K562 (cell line): Measurements from ENCODE around the gene RAB3GAP1. TPM values are rescaled to one million over a fixed set of nuclear protein-coding genes. Genes with fewer than 3 reads are reported as not detected.
"Not testable (repeated sequence)": the region's sequence is repeated elsewhere in the genome, so short reads cannot be mapped to it uniquely, and the experiment has no call there.

Experiments
- ATAC-seq: fragments of 200-7000 bp; cut with Tn5 transposase; 3 replicates; pipeline ENCODE4 v1.9.1; 2020; ENCODE audit warnings: moderate library complexity
- BruUV-seq: library from RNA; stranded (reverse); fragments of 400-500 nt; replicated peaks from 2 replicates; lab custom pipeline; 2021; lab: Mats Ljungman, UMichigan
- CTCF ChIA-PET: fragments of 300-600 bp; formaldehyde crosslinking; extraction: SDS; loops from one replicate; lab custom pipeline; 2021; ENCODE audit warnings: low intra/inter-chr PET ratio; lab: Yijun Ruan, JAX
- POLR2A ChIA-PET: fragments of 300-600, 350-650 bp; sonication (Branson Sonifier 250); formaldehyde crosslinking; extraction: SDS; loops from one replicate; lab custom pipeline; 2021; ENCODE audit warnings: antibody characterized with exemption, inconsistent platforms; lab: Yijun Ruan, JAX
- DNase-seq, 4 experiments: peaks; one replicate each; pipeline versions ENCODE4 v3.0.0 to v3.0.0-alpha.2; 2011 to 2018; ENCODE audit warnings: low spot score in 3 of 4, mixed read lengths in 3 of 4; ENCODE audit errors: extremely low read depth in 1 of 4
- FAIRE-seq: peaks from 2 replicates; lab custom pipeline; 2011; peaks lifted over from hg19 to GRCh38; lab: Jason Lieb, UNC
- H2AFZ ChIP-seq: 2 replicates; pipeline ENCODE4 v1.6.0; 2011; ENCODE audit warnings: low read depth, low read length, control low read depth, inconsistent platforms
- H3K27ac ChIP-seq: fragments of 200-600 bp; 3 replicates; pipeline ENCODE4 v1.8.0; 2011; ENCODE audit warnings: low read depth, mild to moderate bottlenecking, control low read depth, inconsistent platforms, low read length, moderate library complexity, mixed read lengths; ENCODE audit errors: extremely low read depth
- H3K27me3 ChIP-seq, 2 experiments: fragments of 300-600 bp in 1 of 2; 2 replicates in 1 of 2; 3 replicates in 1 of 2; pipeline versions ENCODE4 v1.6.0 to v1.8.0; 2011; ENCODE audit warnings: inconsistent platforms in 2 of 2, low read length in 2 of 2, mild to moderate bottlenecking in 1 of 2, mixed read lengths in 1 of 2, moderate library complexity in 1 of 2; ENCODE audit not compliant: control insufficient read depth in 2 of 2, insufficient read depth in 2 of 2
- H3K36me3 ChIP-seq: fragments of 300-600 bp; 3 replicates; pipeline ENCODE4 v1.8.0; 2011; ENCODE audit warnings: mild to moderate bottlenecking, low read length, inconsistent platforms; ENCODE audit not compliant: control insufficient read depth, insufficient read depth
- H3K4me1 ChIP-seq, 2 experiments: fragments of 200-600 bp in 1 of 2; replicated peaks in 1 of 2; 2 replicates in 1 of 2; 3 replicates in 1 of 2; pipeline versions ENCODE4 v1.5.1 to v1.8.0; 2011; ENCODE audit warnings: inconsistent platforms in 2 of 2, low read length in 2 of 2, mild to moderate bottlenecking in 1 of 2, mixed read lengths in 1 of 2, moderate library complexity in 1 of 2; ENCODE audit not compliant: control insufficient read depth in 2 of 2, insufficient read depth in 2 of 2
- H3K4me2 ChIP-seq: 2 replicates; pipeline ENCODE4 v1.6.1; 2011; ENCODE audit warnings: low read length, control low read depth, inconsistent platforms, mixed read lengths; ENCODE audit not compliant: insufficient read depth
- H3K4me3 ChIP-seq: fragments of 200-600 bp; sonication (generic), shearing (Covaris generic); 2 replicates; pipeline ENCODE4 v1.5.1; 2016; ENCODE audit warnings: control low read depth, inconsistent platforms
- H3K79me2 ChIP-seq: fragments of 200-600 bp; 3 replicates; pipeline ENCODE4 v1.8.0; 2011; ENCODE audit warnings: low read length, inconsistent platforms; ENCODE audit not compliant: control insufficient read depth, insufficient read depth
- H3K9ac ChIP-seq, 2 experiments: 2 replicates each; pipeline versions ENCODE4 v1.6.0 to v1.6.1; 2011; ENCODE audit warnings: low read depth in 2 of 2, low read length in 2 of 2, control low read depth in 1 of 2, inconsistent platforms in 1 of 2, mild to moderate bottlenecking in 1 of 2, mixed read lengths in 1 of 2; ENCODE audit not compliant: insufficient read depth in 1 of 2
- H3K9me1 ChIP-seq: one replicate; pipeline ENCODE4 v1.6.0; 2011; ENCODE audit warnings: inconsistent platforms, mild to moderate bottlenecking, low read length, moderate library complexity; ENCODE audit not compliant: control insufficient read depth, insufficient read depth
- H3K9me3 ChIP-seq: replicated peaks from 2 replicates; pipeline ENCODE4 v1.5.1; 2011; ENCODE audit warnings: low read depth, low read length, inconsistent platforms; ENCODE audit not compliant: control insufficient read depth, insufficient read depth
- H4K20me1 ChIP-seq: replicated peaks from 2 replicates; pipeline ENCODE4 v1.6.1; 2011; ENCODE audit warnings: low read length, inconsistent platforms, mixed read lengths; ENCODE audit not compliant: control insufficient read depth, insufficient read depth
- POLR2G ChIP-seq: fragments of 200-400 bp; formaldehyde crosslinking; IDR thresholded peaks from 2 replicates; pipeline ENCODE4 v1.6.1; 2017; ENCODE audit warnings: low read depth, mild to moderate bottlenecking, antibody characterized with exemption, low read length, moderate library complexity
- ZBTB33 ChIP-seq: sonication (generic); formaldehyde crosslinking; IDR thresholded peaks from 2 replicates; pipeline ENCODE4 v1.8.1; 2023; ENCODE audit warnings: mild to moderate bottlenecking, missing genetic modification reagents
- WGBS: fragments of 100-300 bp; shearing (Covaris generic); methylation state at CpG from one replicate; pipeline ENCODE4 v1.1.6; 2016; ENCODE audit warnings: low coverage, mixed read lengths; ENCODE audit not compliant: insufficient coverage; ENCODE audit errors: missing lambda C conversion rate; 5-methylcytosine and 5-hydroxymethylcytosine counted together
- in situ Hi-C: fragments of 300-500 bp; cut with MboI; formaldehyde crosslinking; loops from 4 replicates; pipeline ENCODE4 v1.15.0; 2018; ENCODE audit warnings: inconsistent platforms, mixed read lengths
- intact Hi-C: fragments of 100-400 bp; cut with micrococcal nuclease; formaldehyde crosslinking; loops from 2 replicates; pipeline ENCODE4 v1.14.2; 2022
- polyA plus RNA-seq, 8 experiments: library from polyadenylated mRNA; depleted of rRNA in 4 of 8; stranded (reverse) in 5 of 8; unstranded in 3 of 8; fragments of >200 nt; fragmentation: Nextera tagmentation in 2 of 8; fragmentation: Illumina TruSeq in 1 of 8; extraction: Ambion mirVana in 2 of 8; extraction: Trizol in 1 of 8; gene quantifications; 2 replicates each; pipeline versions ENCODE4 v1.2.1 to v1.2.3, GENCODE V29; 2011 to 2014; ENCODE audit warnings: inconsistent platforms in 1 of 8, missing spikeins in 1 of 8
- total RNA-seq, 7 experiments: library from RNA; depleted of rRNA in 6 of 7; stranded (reverse); fragments of >200 nt in 6 of 7; fragmentation: Illumina TruSeq in 2 of 7; extraction: Trizol in 2 of 7; gene quantifications; 2 replicates each; pipeline versions ENCODE4 v1.2.1 to v1.2.3, GENCODE V29; 2011 to 2021; ENCODE audit warnings: low replicate concordance in 1 of 7

The RAB3GAP1 gene
- total and polyA plus RNA-seq, 9 of the 15 experiments (the other 6 are each of a cell fraction or from before 2014, with no cell fraction given): 15.5 to 48.6 (median 33.0) TPM

GRCh38 chr2:135105513-135106316 is 53.6 kb downstream of the RAB3GAP1 start:
- H3K79me2 ChIP-seq, DNase-seq, H2AFZ ChIP-seq, intact Hi-C loops, ATAC-seq, CTCF ChIA-PET, H3K4me1 ChIP-seq, POLR2A ChIA-PET, H3K4me3 ChIP-seq, FAIRE-seq, H3K9me3 ChIP-seq, in situ Hi-C loops, H3K27ac ChIP-seq, H3K9me1 ChIP-seq, H3K27me3 ChIP-seq, BruUV-seq, H4K20me1 ChIP-seq, H3K9ac ChIP-seq, H3K4me2 ChIP-seq: not testable (repeated sequence)
- TF ChIP-seq ZBTB33 (CRISPR knock-in tag): peak; percentile 58; the same call in 1 of the 2 replicates
- TF ChIP-seq POLR2G: peak; percentile 30; the same call in 1 of the 2 replicates
- WGBS: 93% methylated on average over 8 of the region's 56 CpGs
- H3K36me3 ChIP-seq: peaks cover 12% of the 10 kb centered on the region; the same call in 2 of the 3 replicates
